Measurements from ENCODE around the gene MMP25.
"Not testable (repeated sequence)": the region's sequence is repeated elsewhere in the genome, so short reads cannot be mapped to it uniquely, and the experiment has no call there.

The MMP25 gene

GRCh38 chr16:3056336-3057180 is 10.2 kb downstream of the MMP25 start:
- DNase-seq: no peak

GRCh38 chr16:3057181-3058138 is 11.1 kb downstream of the MMP25 start:
- DNase-seq: no peak

GRCh38 chr16:3058139-3059030 is 12.0 kb downstream of the MMP25 start:
- DNase-seq: peak; percentile 49 to 64

GRCh38 chr16:3059041-3059722 is 12.8 kb downstream of the MMP25 start:
- peak; percentile 88 to 93 for DNase-seq

GRCh38 chr16:3059723-3060242 is 13.4 kb downstream of the MMP25 start:
- DNase-seq: no peak

- no peak for DNase-seq
These were observed 14.2 kb downstream of the MMP25 start for GRCh38 chr16:3060339-3061127.

GRCh38 chr16:3062553-3062952 is 16.2 kb downstream of the MMP25 start:
- no peak for DNase-seq

GRCh38 chr16:3063625-3064386 is 17.4 kb downstream of the MMP25 start:
- no peak for DNase-seq

- peak; percentile 70 to 88 for DNase-seq
These were observed 18.8 kb downstream of the MMP25 start, which contains the start of gene IL32 for GRCh38 chr16:3065069-3065741. IL32 (plus strand) TSS chr16:3065640; CDS start chr16:3065812, 172 bp downstream.

GRCh38 chr16:3065742-3066439 is 19.5 kb downstream of the MMP25 start:
- DNase-seq: peak in 1 of 2 donors; percentile 47

- no peak for DNase-seq
These were observed 20.0 kb downstream of the MMP25 start for GRCh38 chr16:3066440-3066748.

- peak in 1 of 2 donors; percentile 55 for DNase-seq
These were observed 22.1 kb downstream of the MMP25 start for GRCh38 chr16:3068487-3068886.

- DNase-seq: not testable (repeated sequence)
These were observed 22.8 kb downstream of the MMP25 start for GRCh38 chr16:3069146-3069545.

GRCh38 chr16:3070608-3071111 is 24.3 kb downstream of the MMP25 start:
- peak in 1 of 2 donors; percentile 41 for DNase-seq

GRCh38 chr16:3071655-3072054 is 25.3 kb downstream of the MMP25 start:
- no peak for DNase-seq

GRCh38 chr16:3072148-3072547 is 25.8 kb downstream of the MMP25 start:
- DNase-seq: peak in 1 of 2 donors; percentile 52

GRCh38 chr16:3072576-3073263 is 26.4 kb downstream of the MMP25 start:
- peak in 1 of 2 donors; percentile 65 for DNase-seq

GRCh38 chr16:3073448-3073847 is 27.1 kb downstream of the MMP25 start:
- no peak for DNase-seq
